ENCODE data around the gene RBCK1. TPM values are rescaled to one million over a fixed set of nuclear protein-coding genes. Genes with fewer than 3 reads are reported as not detected.

The RBCK1 gene
- total RNA-seq, 4 donors from 2014 or later = 63.6 to 85.3 (median 78.5) TPM

DNA sequence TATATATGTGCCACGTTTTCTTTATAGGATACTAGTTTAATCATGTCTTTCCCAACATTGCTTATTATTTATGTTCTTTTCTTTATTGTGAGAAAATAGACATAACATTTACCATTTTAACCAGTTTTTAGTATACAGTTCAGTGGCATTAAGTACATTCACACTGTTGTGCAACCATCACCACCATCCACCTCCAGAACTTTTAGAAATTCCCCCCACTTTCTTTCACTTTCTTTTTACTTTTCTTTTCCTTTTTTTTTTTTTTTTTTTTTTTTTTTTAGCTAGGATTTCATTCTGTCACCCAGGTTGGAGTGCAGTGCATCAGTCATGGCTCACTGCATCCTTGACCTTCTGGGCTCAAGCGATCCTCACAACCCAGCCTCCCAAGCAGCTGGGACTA is 18.5 kb downstream of the RBCK1 start:
- DNase-seq (ENCODE audit: low spot score in 2 of 2) = no peak
- H3K4me1 ChIP-seq = no peaks in the 10 kb centered on the region
- H3K27me3 ChIP-seq = no peaks in the 10 kb centered on the region
- no peak overlapping the region for H3K4me3 ChIP-seq
- H3K9me3 ChIP-seq = no peaks in the 10 kb centered on the region
- no peak overlapping the region for H3K27ac ChIP-seq
- WGBS = 98% methylated on average over 2 of the region's 2 CpGs
- peaks cover 85% of the 10 kb centered on the region for H3K36me3 ChIP-seq
- TF ChIP-seq POLR2AphosphoS5 (IDR thresholded peaks at IDR 0.05) (no peak), EP300 (IDR thresholded peaks at IDR 0.05) (no peak), POLR2A (IDR thresholded peaks at IDR 0.05) (no peak)
- TF ChIP-seq, protein P1, sequence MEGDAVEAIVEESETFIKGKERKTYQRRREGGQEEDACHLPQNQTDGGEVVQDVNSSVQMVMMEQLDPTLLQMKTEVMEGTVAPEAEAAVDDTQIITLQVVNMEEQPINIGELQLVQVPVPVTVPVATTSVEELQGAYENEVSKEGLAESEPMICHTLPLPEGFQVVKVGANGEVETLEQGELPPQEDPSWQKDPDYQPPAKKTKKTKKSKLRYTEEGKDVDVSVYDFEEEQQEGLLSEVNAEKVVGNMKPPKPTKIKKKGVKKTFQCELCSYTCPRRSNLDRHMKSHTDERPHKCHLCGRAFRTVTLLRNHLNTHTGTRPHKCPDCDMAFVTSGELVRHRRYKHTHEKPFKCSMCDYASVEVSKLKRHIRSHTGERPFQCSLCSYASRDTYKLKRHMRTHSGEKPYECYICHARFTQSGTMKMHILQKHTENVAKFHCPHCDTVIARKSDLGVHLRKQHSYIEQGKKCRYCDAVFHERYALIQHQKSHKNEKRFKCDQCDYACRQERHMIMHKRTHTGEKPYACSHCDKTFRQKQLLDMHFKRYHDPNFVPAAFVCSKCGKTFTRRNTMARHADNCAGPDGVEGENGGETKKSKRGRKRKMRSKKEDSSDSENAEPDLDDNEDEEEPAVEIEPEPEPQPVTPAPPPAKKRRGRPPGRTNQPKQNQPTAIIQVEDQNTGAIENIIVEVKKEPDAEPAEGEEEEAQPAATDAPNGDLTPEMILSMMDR (IDR thresholded peaks at IDR 0.05) = no peak

DNA sequence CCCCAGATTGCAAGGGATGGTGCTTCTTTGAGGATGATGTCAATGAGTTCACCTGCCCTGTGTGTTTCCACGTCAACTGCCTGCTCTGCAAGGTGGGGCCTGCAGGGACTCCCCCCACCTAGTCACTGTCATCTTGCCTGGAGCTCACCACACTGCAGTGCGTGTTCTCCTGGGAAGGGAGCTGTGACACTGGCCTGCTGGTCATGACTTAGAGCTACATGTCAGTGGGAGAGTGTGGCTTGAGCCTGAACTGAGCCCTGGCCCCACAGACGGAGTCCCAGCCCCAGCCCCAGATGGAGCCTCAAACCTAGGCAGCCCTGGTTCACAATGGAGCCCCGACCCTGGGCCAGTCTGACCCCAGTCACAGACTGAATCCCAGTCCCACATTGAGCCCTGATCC is 19.3 kb downstream of the RBCK1 start:
- DNase-seq (ENCODE audit: low spot score in 2 of 2) = no peak
- TF ChIP-seq EP300 (IDR thresholded peaks at IDR 0.05) (no peak), POLR2A (IDR thresholded peaks at IDR 0.05) (no peak), POLR2AphosphoS5 (IDR thresholded peaks at IDR 0.05) (no peak)
- TF ChIP-seq, protein P1 (IDR thresholded peaks at IDR 0.05) = no peak
- H3K36me3 ChIP-seq = peaks cover 86% of the 10 kb centered on the region
- WGBS = 80% methylated on average over 1 of the region's 4 CpGs
- no peak overlapping the region for H3K27ac ChIP-seq
- no peaks in the 10 kb centered on the region for H3K4me1 ChIP-seq
- no peak overlapping the region for H3K4me3 ChIP-seq
- no peaks in the 10 kb centered on the region for H3K27me3 ChIP-seq
- no peaks in the 10 kb centered on the region for H3K9me3 ChIP-seq

DNA sequence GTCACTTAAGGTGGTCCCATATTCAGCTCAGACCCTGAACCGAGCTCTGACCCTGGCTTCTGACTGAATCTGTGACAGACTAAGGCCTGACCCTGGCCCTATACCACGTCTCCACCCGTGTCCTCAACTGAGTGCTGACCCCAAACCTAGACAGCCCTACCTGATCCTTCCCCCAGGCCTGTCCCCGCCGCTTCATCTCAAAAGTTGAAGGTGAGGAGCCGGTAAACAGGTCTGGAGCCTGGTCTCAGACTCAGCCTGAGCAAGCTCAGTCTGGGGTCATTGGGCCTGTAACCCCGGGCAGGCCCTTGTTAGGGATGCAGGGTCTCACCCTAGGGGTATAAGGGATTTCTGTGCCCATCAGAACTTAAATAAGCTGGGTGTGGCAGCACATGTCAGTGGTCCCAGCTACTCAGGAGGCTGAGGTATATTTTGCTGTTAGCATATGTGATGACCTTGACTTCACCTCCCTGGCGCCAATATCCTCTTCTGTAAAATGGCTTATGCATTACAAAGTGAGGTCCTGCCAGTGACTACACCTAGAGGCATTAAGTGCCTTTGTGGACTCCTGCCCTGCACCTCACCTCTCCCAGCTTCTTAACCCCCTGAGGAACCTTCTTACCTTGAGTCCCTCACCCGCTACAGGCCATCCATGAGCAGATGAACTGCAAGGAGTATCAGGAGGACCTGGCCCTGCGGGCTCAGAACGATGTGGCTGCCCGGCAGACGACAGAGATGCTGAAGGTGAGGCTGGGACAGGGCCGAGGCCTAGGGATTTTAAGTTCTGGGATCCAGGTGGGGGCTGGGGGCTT is 20.0 kb downstream of the RBCK1 start:
- 91% methylated on average over 12 of the region's 14 CpGs for WGBS
- no peaks in the 10 kb centered on the region for H3K9me3 ChIP-seq
- TF ChIP-seq POLR2AphosphoS5 (IDR thresholded peaks at IDR 0.05) (no peak), POLR2A (IDR thresholded peaks at IDR 0.05) (no peak), EP300 (IDR thresholded peaks at IDR 0.05) (no peak)
- TF ChIP-seq, protein P1 (IDR thresholded peaks at IDR 0.05) = no peak
- no peaks in the 10 kb centered on the region for H3K27me3 ChIP-seq
- H3K36me3 ChIP-seq = peaks cover 79% of the 10 kb centered on the region
- H3K4me1 ChIP-seq = no peaks in the 10 kb centered on the region
- H3K27ac ChIP-seq = no peak overlapping the region
- no peak for DNase-seq (ENCODE audit: low spot score in 2 of 2)
- H3K4me3 ChIP-seq = no peak overlapping the region

DNA sequence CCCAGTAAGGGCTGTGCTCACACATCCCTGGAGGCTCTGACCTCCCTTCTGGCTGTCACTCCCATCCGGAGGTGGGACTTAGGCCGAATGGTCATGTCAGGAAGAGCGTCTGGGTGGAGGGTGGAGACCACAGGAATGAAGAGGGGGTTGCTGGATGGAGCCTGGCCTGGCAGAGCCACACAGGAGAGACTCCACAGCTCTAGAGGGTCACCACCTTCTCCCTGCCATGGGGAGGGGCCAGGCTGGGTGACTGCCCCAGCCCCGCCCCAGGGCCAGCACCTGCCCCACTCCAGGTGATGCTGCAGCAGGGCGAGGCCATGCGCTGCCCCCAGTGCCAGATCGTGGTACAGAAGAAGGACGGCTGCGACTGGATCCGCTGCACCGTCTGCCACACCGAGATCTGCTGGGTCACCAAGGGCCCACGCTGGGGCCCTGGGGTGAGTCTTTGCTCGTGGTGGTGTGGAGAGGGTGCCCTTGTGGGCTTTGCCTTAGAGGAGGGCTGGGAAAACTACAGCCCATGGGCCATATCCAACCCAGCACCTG is 20.6 kb downstream of the RBCK1 start:
- H3K4me3 ChIP-seq = no peak overlapping the region
- H3K27ac ChIP-seq = no peak overlapping the region
- H3K9me3 ChIP-seq = no peaks in the 10 kb centered on the region
- H3K36me3 ChIP-seq = peaks cover 73% of the 10 kb centered on the region
- DNase-seq (ENCODE audit: low spot score in 2 of 2) = no peak
- 86% methylated on average over 2 of the region's 14 CpGs for WGBS
- H3K27me3 ChIP-seq = no peaks in the 10 kb centered on the region
- TF ChIP-seq, protein P1 (IDR thresholded peaks at IDR 0.05) = no peak
- TF ChIP-seq POLR2AphosphoS5 (IDR thresholded peaks at IDR 0.05) (no peak), EP300 (IDR thresholded peaks at IDR 0.05) (no peak), POLR2A (IDR thresholded peaks at IDR 0.05) (no peak)
- no peaks in the 10 kb centered on the region for H3K4me1 ChIP-seq
